Lung (tissue), 12 donors: ENCODE results near the gene ARHGEF16. TPM values are rescaled to one million over a fixed set of nuclear protein-coding genes. Genes with fewer than 3 reads are reported as not detected.

ENCODE experiments used
- ATAC-seq: fragments of 200-7000 bp; cut with Tn5 transposase; one replicate; pipeline ENCODE4 v1.9.1; 2020; ENCODE audit warnings: moderate number of reproducible peaks; ENCODE audit not compliant: insufficient read depth, low FRiP score
- DNase-seq, 3 donors: peaks; one replicate each; pipeline ENCODE4 v3.0.0-alpha.2; 2013 to 2017
- H3K27ac ChIP-seq, 2 donors: one replicate each; pipeline ENCODE4 v1.5.1; 2013; ENCODE audit warnings: mild to moderate bottlenecking in 2 of 2, moderate library complexity in 2 of 2, control low read depth in 1 of 2, inconsistent platforms in 1 of 2, low read depth in 1 of 2, low read length in 1 of 2
- H3K27me3 ChIP-seq, 3 donors: one replicate each; pipeline ENCODE4 v1.5.1; 2013; ENCODE audit warnings: low read length in 2 of 3; ENCODE audit not compliant: control insufficient read depth in 3 of 3, insufficient read depth in 3 of 3
- H3K36me3 ChIP-seq, 4 donors: one replicate each; pipeline ENCODE4 v1.5.1; 2013; ENCODE audit warnings: low read length in 4 of 4, mild to moderate bottlenecking in 1 of 4, moderate library complexity in 1 of 4; ENCODE audit not compliant: control insufficient read depth in 4 of 4, insufficient read depth in 4 of 4
- H3K4me1 ChIP-seq, 5 donors: one replicate each; pipeline ENCODE4 v1.5.1; 2013; ENCODE audit warnings: low read length in 5 of 5, mild to moderate bottlenecking in 2 of 5, moderate library complexity in 1 of 5; ENCODE audit not compliant: control insufficient read depth in 5 of 5, insufficient read depth in 5 of 5
- H3K4me3 ChIP-seq: one replicate; pipeline ENCODE4 v1.5.1; 2013; ENCODE audit warnings: mild to moderate bottlenecking, control low read depth, moderate library complexity
- H3K9ac ChIP-seq, 2 donors: one replicate each; pipeline ENCODE4 v1.5.1; 2013; ENCODE audit warnings: low read length in 2 of 2, control low read depth in 1 of 2; ENCODE audit not compliant: insufficient read depth in 1 of 2
- H3K9me3 ChIP-seq, 4 donors: one replicate each; pipeline ENCODE4 v1.5.1; 2013; ENCODE audit warnings: low read length in 3 of 4, mild to moderate bottlenecking in 1 of 4, moderate library complexity in 1 of 4; ENCODE audit not compliant: control insufficient read depth in 4 of 4, insufficient read depth in 3 of 4
- WGBS, 2 donors: extraction: QIAGEN DNeasy Blood & Tissue Kit; methylation state at CpG; one replicate each; pipeline ENCODE4 v1.1.7; 2013; 5-methylcytosine and 5-hydroxymethylcytosine counted together
- polyA plus RNA-seq, 2 donors: library from polyadenylated mRNA; stranded (reverse); fragments of 200-250 nt; gene quantifications; one replicate each; pipeline ENCODE4 v1.2.1, GENCODE V29; 2013
- total RNA-seq, 2 donors: library from RNA; depleted of rRNA in 1 of 2; stranded (reverse); fragments of >200 nt in 1 of 2; gene quantifications; one replicate each; pipeline ENCODE4 v1.2.1, GENCODE V29; 2014 to 2021
- TF ChIP-seq, protein P1 (sequence below): IDR thresholded peaks from 2 replicates; pipeline ENCODE4 v1.5.1; 2012; ENCODE audit warnings: mild to moderate bottlenecking; ENCODE audit errors: control extremely low read depth, extremely low read depth
- donor health status: control.
- donor health status: control.
- donor health status: Bipolar disorder and iron deficiency.
- donor health status: healthy.
- donor health status: DM: yes; HTN: yes; CAD: no.

The ARHGEF16 gene
- total and polyA plus RNA-seq, 4 donors, result 6.5 to 14.8 (median 9.8) TPM

DNA sequence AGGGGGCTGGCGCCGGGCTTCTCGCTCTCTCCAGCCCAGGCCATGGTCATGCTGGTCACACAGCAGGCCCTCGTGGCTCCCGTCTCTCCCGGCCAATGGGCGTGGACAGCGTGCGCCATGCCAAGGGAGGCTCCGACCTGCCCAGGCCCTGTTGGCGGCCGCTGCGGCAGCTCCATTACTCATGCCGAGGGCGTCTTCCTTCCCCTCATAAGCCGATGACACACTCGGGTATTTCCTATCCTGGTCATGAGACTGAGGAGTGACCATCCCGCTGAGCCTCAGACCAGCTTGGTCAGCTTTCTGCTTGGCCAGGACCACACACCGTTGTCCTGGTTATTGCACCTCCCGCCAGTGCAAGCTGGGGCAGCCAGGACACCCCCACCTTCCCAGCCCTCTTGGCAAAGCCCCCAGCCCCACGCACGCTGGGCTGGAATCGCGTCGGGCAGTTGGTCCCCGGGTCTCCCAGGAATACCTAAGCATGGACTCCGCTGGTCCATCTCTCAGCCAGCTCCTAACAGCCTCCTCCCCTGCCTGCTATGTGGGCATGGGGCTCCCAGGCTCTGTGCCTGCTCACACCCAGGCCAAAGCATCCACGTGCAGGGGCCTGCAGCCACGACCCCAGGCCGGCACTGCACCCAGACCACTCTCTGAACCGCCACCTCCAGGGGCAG lies 49.8 kb downstream of the ARHGEF16 start:
- Histone ChIP-seq H3K9me3 (no peaks in the 10 kb centered on the region), H3K27me3 (no peaks in the 10 kb centered on the region), H3K4me1 (peaks cover 0 to 7% (median 0%) of the 10 kb centered on the region in 5 donors), H3K9ac (no peak overlapping the region), H3K27ac (peak overlapping the region in 1 of 2 donors; percentile 80), H3K4me3 (no peak overlapping the region), H3K36me3 (peaks cover 0 to 45% (median 0%) of the 10 kb centered on the region in 4 donors)
- peak; percentile 56 for ATAC-seq
- WGBS, 2 donors, result 77 to 87% methylated on average over 30 to 31 of the region's 31 CpGs
- DNase-seq, result peak in 1 of 3 donors; percentile 14
- TF ChIP-seq, protein P1, sequence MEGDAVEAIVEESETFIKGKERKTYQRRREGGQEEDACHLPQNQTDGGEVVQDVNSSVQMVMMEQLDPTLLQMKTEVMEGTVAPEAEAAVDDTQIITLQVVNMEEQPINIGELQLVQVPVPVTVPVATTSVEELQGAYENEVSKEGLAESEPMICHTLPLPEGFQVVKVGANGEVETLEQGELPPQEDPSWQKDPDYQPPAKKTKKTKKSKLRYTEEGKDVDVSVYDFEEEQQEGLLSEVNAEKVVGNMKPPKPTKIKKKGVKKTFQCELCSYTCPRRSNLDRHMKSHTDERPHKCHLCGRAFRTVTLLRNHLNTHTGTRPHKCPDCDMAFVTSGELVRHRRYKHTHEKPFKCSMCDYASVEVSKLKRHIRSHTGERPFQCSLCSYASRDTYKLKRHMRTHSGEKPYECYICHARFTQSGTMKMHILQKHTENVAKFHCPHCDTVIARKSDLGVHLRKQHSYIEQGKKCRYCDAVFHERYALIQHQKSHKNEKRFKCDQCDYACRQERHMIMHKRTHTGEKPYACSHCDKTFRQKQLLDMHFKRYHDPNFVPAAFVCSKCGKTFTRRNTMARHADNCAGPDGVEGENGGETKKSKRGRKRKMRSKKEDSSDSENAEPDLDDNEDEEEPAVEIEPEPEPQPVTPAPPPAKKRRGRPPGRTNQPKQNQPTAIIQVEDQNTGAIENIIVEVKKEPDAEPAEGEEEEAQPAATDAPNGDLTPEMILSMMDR, result no peak

DNA sequence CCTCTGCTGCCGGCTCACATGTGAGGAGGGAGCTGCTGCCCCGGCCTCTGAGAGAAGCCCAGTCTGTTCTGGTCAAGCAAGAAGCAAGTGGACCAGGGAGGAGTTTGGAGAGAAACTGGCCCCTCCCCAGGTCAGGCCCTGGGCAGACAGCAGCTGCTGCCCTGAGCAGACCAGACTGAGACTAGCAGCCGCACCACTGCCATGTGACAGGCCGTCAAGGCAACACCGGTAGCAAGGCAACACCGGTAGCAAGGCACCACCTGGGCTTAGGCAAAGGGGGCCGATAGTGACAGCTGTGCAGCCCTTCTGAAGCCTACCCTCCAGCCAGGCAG lies 50.3 kb downstream of the ARHGEF16 start:
- 85 to 96% methylated on average over 7 of the region's 7 CpGs for WGBS, 2 donors
- H3K36me3 ChIP-seq, result peaks cover 0 to 43% (median 0%) of the 10 kb centered on the region in 4 donors
- peaks cover 0 to 7% (median 0%) of the 10 kb centered on the region in 5 donors for H3K4me1 ChIP-seq
- H3K9me3 ChIP-seq, result no peaks in the 10 kb centered on the region
- H3K4me3 ChIP-seq, result no peak overlapping the region
- no peaks in the 10 kb centered on the region for H3K27me3 ChIP-seq
- peak overlapping the region in 1 of 2 donors; percentile 80 for H3K27ac ChIP-seq
- ATAC-seq, result no peak
- no peak overlapping the region for H3K9ac ChIP-seq
- TF ChIP-seq, protein P1, result no peak
- DNase-seq, result no peak

DNA sequence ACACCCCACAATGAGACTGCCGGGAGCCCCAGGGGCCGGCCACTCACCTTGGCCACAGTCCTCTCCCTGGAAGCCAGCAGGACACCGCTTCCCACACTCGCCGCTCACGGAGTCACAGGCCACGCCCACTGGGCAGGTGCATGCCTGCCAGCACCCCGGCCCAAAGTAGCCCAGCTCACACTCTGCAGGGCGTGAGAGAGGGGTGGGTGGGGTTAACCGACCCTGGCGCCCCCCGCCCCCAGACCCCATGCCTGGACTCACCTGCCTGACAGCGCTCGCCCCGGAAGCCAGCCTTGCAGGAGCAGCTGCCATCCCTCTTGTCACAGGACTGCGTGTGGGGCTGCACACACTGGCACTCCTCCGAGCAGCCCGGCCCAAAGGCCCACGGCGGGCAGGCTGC lies 50.7 kb downstream of the ARHGEF16 start:
- Histone ChIP-seq H3K36me3 (peaks cover 0 to 42% (median 0%) of the 10 kb centered on the region in 4 donors), H3K9me3 (no peaks in the 10 kb centered on the region), H3K27me3 (no peaks in the 10 kb centered on the region), H3K9ac (no peak overlapping the region), H3K4me1 (peaks cover 0 to 7% (median 0%) of the 10 kb centered on the region in 5 donors), H3K27ac (no peak overlapping the region), H3K4me3 (no peak overlapping the region)
- WGBS, 2 donors, result 90 to 91% methylated on average over 20 of the region's 20 CpGs
- DNase-seq (no peak), ATAC-seq (no peak)
- TF ChIP-seq, protein P1, result no peak
